HG02885 (cell line): Measurements from ENCODE around the gene CAPN3.

ENCODE experiments used
- ATAC-seq: cut with Tn5 transposase; IDR thresholded peaks from one replicate; pipeline ENCODE4 v1.9.1; 2021; ENCODE audit warnings: mild to moderate bottlenecking; ENCODE audit not compliant: unreplicated experiment, poor library complexity

CAPN3 gene

GRCh38 chr15:42387603-42388002 lies 28.3 kb downstream of the CAPN3 start:
- no peak for ATAC-seq

- ATAC-seq, result no peak
Measured at GRCh38 chr15:42392309-42393024, 33.2 kb downstream of the CAPN3 start.

- no peak for ATAC-seq
Measured at GRCh38 chr15:42394106-42394505, 34.8 kb downstream of the CAPN3 start.

- ATAC-seq, result no peak
Measured at GRCh38 chr15:42395838-42396237, 36.5 kb downstream of the CAPN3 start.

- ATAC-seq, result no peak
Measured at GRCh38 chr15:42401544-42402454, 42.5 kb downstream of the CAPN3 start.

DNA sequence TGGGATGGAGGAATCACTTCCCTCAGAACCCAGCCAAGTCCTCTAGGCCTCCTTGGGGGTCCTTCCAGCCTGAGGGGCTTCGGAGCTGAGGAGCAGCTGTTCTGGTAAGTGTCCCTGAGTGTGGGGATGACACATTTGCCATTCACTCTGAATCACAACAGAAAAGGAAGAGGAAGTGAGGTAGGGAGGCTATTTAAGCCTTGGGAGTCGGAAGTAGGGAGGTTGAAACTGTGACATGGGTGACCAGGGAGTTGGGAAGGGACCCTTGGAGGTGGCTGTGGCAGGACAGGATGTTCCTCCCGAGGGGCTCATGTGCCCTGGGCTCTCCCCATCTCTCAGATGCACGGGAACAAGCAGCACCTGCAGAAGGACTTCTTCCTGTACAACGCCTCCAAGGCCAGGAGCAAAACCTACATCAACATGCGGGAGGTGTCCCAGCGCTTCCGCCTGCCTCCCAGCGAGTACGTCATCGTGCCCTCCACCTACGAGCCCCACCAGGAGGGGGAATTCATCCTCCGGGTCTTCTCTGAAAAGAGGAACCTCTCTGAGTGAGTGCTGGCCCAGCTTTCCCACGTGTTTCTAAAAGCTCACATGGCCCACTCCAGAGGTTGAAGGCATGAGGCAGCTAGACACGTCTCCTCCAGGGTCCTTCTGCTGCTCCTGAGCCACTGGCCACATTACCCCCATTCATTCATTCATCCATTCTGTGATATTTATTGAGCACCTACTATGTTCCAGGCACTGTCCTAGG lies 43.3 kb downstream of the CAPN3 start:
- ATAC-seq, result no peak

GRCh38 chr15:42403389-42403788 lies 44.1 kb downstream of the CAPN3 start:
- ATAC-seq, result no peak

GRCh38 chr15:42404461-42405235 lies 45.3 kb downstream of the CAPN3 start:
- no peak for ATAC-seq

- no peak for ATAC-seq
Measured at GRCh38 chr15:42405863-42406482, 46.7 kb downstream of the CAPN3 start.

DNA sequence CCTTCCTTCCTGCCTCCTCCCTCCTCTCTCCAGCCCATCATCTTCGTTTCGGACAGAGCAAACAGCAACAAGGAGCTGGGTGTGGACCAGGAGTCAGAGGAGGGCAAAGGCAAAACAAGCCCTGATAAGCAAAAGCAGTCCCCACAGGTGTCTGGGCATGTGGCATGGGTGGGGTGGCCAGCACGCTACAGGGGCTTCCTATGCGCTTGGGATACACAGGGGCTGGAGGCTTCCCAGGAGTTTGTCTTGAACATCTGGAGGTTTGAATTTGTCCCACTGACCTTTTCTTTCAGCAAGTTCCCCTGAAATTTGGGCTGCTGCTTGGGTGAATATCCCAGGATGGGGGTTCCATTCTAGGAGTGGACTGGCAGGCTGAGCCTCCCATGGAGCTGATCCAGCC lies 48.9 kb downstream of the CAPN3 start:
- ATAC-seq, result no peak

DNA sequence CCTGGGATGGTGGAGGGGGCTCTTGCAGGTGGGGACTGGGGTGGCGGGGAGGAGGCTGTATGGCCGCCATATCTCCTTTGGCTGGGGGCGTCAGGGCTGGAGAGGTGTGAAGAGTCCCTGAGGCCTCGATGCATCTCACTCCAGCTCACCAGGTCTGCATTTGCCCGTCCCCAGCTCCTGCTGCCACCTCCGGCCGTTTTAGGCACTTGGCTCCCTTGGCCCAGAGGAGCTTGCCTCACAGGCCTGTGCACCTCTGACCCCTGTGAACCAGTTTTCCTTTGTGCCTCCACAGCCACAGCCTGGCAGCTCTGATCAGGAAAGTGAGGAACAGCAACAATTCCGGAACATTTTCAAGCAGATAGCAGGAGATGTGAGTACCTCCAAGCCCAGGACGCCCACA lies 49.7 kb downstream of the CAPN3 start:
- ATAC-seq, result no peak

DNA sequence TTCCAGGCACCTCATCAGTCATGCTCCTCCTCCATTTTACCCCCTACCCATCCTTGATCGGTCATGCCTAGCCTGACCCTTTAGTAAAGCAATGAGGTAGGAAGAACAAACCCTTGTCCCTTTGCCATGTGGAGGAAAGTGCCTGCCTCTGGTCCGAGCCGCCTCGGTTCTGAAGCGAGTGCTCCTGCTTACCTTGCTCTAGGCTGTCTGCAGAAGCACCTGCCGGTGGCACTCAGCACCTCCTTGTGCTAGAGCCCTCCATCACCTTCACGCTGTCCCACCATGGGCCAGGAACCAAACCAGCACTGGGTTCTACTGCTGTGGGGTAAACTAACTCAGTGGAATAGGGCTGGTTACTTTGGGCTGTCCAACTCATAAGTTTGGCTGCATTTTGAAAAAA lies 52.6 kb downstream of the CAPN3 start:
- no peak for ATAC-seq

GRCh38 chr15:42413920-42414319 lies 54.6 kb downstream of the CAPN3 start:
- no peak for ATAC-seq

DNA sequence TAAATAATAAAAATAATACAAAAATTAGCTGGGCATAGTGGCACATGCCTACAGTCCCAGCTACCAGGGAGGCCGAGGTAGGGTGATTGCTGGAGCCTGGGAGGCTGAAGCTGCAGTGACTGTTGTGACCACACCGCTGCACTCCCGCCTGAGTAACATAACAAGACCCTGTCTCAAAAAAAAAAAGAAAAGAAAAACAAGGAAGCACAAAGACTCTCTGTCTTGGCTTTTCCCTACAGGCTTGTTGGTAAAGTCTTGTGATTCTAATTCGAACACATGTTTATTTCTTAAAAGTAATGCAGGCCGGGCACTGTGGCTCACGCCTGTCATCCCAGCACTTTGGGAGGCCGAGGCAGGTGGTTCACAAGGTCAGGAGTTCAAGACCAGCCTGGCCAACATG lies 60.1 kb downstream of the CAPN3 start:
- ATAC-seq, result no peak

- no peak for ATAC-seq
Measured at GRCh38 chr15:42421376-42421775, 62.1 kb downstream of the CAPN3 start.

GRCh38 chr15:42427429-42428223 lies 68.3 kb downstream of the CAPN3 start:
- no peak for ATAC-seq

- ATAC-seq, result no peak
Measured at GRCh38 chr15:42444415-42445063, 85.2 kb downstream of the CAPN3 start.

GRCh38 chr15:42445551-42445950 lies 86.2 kb downstream of the CAPN3 start:
- no peak for ATAC-seq
